Measurements from ENCODE around the gene SMYD2.
A peak's percentile ranks its signal among the peaks of the same experiment; 100 is the strongest.

The SMYD2 gene

GRCh38 chr1:214324896-214325800 is 44.2 kb downstream of the SMYD2 start:
- Histone ChIP-seq H3K27me3 (replicated peaks; ENCODE audit: control insufficient read depth, insufficient read depth, low read length) (no peaks in the 10 kb centered on the region), H3K36me3 (ENCODE audit: control insufficient read depth, insufficient read depth, low read length) (no peaks in the 10 kb centered on the region)

GRCh38 chr1:214326406-214326805 is 45.4 kb downstream of the SMYD2 start:
- H3K36me3 ChIP-seq (ENCODE audit: control insufficient read depth, insufficient read depth, low read length): no peaks in the 10 kb centered on the region
- TF ChIP-seq CTCF (IDR thresholded peaks at IDR 0.05; ENCODE audit: insufficient read depth, low read length, poor library complexity, severe bottlenecking): no peak

More at GRCh38 chr1:214324896-214325800, 44.2 kb downstream of the SMYD2 start:
- no peak overlapping the region for H3K4me3 ChIP-seq (replicated peaks; ENCODE audit: low read depth, low read length)
- no peak for TF ChIP-seq CTCF (IDR thresholded peaks at IDR 0.05; ENCODE audit: insufficient read depth, low read length, poor library complexity, severe bottlenecking)
- DNase-seq (ENCODE audit: extremely low read depth, insufficient read length): no peak

GRCh38 chr1:214327514-214327913 is 46.6 kb downstream of the SMYD2 start:
- TF ChIP-seq CTCF (IDR thresholded peaks at IDR 0.05; ENCODE audit: insufficient read depth, low read length, poor library complexity, severe bottlenecking): no peak
- DNase-seq (ENCODE audit: extremely low read depth, insufficient read length): no peak
- Histone ChIP-seq H3K27me3 (replicated peaks; ENCODE audit: control insufficient read depth, insufficient read depth, low read length) (no peaks in the 10 kb centered on the region), H3K4me3 (replicated peaks; ENCODE audit: low read depth, low read length) (no peak overlapping the region), H3K36me3 (ENCODE audit: control insufficient read depth, insufficient read depth, low read length) (no peaks in the 10 kb centered on the region)

More at GRCh38 chr1:214326406-214326805, 45.4 kb downstream of the SMYD2 start:
- no peak for DNase-seq (ENCODE audit: extremely low read depth, insufficient read length)
- no peak overlapping the region for H3K4me3 ChIP-seq (replicated peaks; ENCODE audit: low read depth, low read length)
- no peaks in the 10 kb centered on the region for H3K27me3 ChIP-seq (replicated peaks; ENCODE audit: control insufficient read depth, insufficient read depth, low read length)

GRCh38 chr1:214328770-214329469 is 48.0 kb downstream of the SMYD2 start:
- DNase-seq (ENCODE audit: extremely low read depth, insufficient read length): peak; percentile 48
- H3K36me3 ChIP-seq (ENCODE audit: control insufficient read depth, insufficient read depth, low read length): no peaks in the 10 kb centered on the region
- peak; percentile 88 for TF ChIP-seq CTCF (IDR thresholded peaks at IDR 0.05; ENCODE audit: insufficient read depth, low read length, poor library complexity, severe bottlenecking)
- H3K27me3 ChIP-seq (replicated peaks; ENCODE audit: control insufficient read depth, insufficient read depth, low read length): no peaks in the 10 kb centered on the region
- no peak overlapping the region for H3K4me3 ChIP-seq (replicated peaks; ENCODE audit: low read depth, low read length)

GRCh38 chr1:214329470-214330220 is 48.7 kb downstream of the SMYD2 start:
- TF ChIP-seq CTCF (IDR thresholded peaks at IDR 0.05; ENCODE audit: insufficient read depth, low read length, poor library complexity, severe bottlenecking): no peak
- Histone ChIP-seq H3K4me3 (replicated peaks; ENCODE audit: low read depth, low read length) (no peak overlapping the region), H3K36me3 (ENCODE audit: control insufficient read depth, insufficient read depth, low read length) (no peaks in the 10 kb centered on the region), H3K27me3 (replicated peaks; ENCODE audit: control insufficient read depth, insufficient read depth, low read length) (no peaks in the 10 kb centered on the region)
- no peak for DNase-seq (ENCODE audit: extremely low read depth, insufficient read length)

Measured in GM06990 (cell line).